K562 (cell line): Measurements from ENCODE around the gene RSAD1.

ENCODE experiments used
- EP300 ChIP-seq: IDR thresholded peaks from 2 replicates; pipeline ENCODE4 v1.6.1; 2012; ENCODE audit warnings: low read length, improper control_type of control experiment
- HOXB6 ChIP-seq: fragments of 250-450 bp; sonication (Bioruptor Pico); IDR thresholded peaks from 2 replicates; pipeline ENCODE4 v1.5.1; 2022; ENCODE audit warnings: mild to moderate bottlenecking, borderline replicate concordance
- PHTF2 ChIP-seq: fragments of 250-450 bp; sonication (Bioruptor Pico); IDR thresholded peaks from 2 replicates; pipeline ENCODE4 v1.5.0; 2021; ENCODE audit warnings: mild to moderate bottlenecking
- POLR2G ChIP-seq: fragments of 200-400 bp; formaldehyde crosslinking; IDR thresholded peaks from 2 replicates; pipeline ENCODE4 v1.6.1; 2017; ENCODE audit warnings: low read depth, mild to moderate bottlenecking, antibody characterized with exemption, low read length, moderate library complexity
- PPARD ChIP-seq: fragments of 250-450 bp; sonication (Bioruptor Pico); IDR thresholded peaks from 2 replicates; pipeline ENCODE4 v1.8.0; 2022; ENCODE audit warnings: inconsistent platforms, mild to moderate bottlenecking, moderate library complexity
- ZNF175 ChIP-seq: fragments of 200-800 bp; sonication (Bioruptor generic); IDR thresholded peaks from 2 replicates; pipeline ENCODE4 v1.6.1; 2016; ENCODE audit warnings: low read depth, mild to moderate bottlenecking, missing genetic modification characterization, missing compliant biosample characterization
- ZNF41 ChIP-seq: fragments of 250-450 bp; sonication (Bioruptor Pico); conservative IDR thresholded peaks from 2 replicates; pipeline ENCODE4 v1.4.0; 2020; ENCODE audit warnings: mild to moderate bottlenecking
- TF ChIP-seq, protein P1 (sequence below), 3 experiments: IDR thresholded peaks in 2 of 3; conservative IDR thresholded peaks in 1 of 3; 2 replicates each; pipeline ENCODE4 v1.5.1; 2011 to 2012; ENCODE audit warnings: low read length in 3 of 3, mild to moderate bottlenecking in 3 of 3, control low read depth in 2 of 3, improper control_type of control experiment in 1 of 3, inconsistent platforms in 1 of 3, low read depth in 1 of 3, mixed read lengths in 1 of 3, moderate library complexity in 1 of 3; ENCODE audit not compliant: insufficient read depth in 2 of 3
- TF ChIP-seq, protein P2 (sequence below): fragments of 250-450 bp; sonication (Bioruptor Pico); IDR thresholded peaks from 2 replicates; pipeline ENCODE4 v1.4.0; 2020; ENCODE audit warnings: mild to moderate bottlenecking, moderate library complexity
- TF ChIP-seq, protein P3 (sequence below): fragments of 250-450 bp; sonication (Bioruptor Pico); IDR thresholded peaks from 2 replicates; pipeline ENCODE4 v1.4.0; 2020; ENCODE audit warnings: mild to moderate bottlenecking, moderate library complexity, borderline replicate concordance
- TF ChIP-seq, protein P4 (sequence below): sonication (generic); formaldehyde crosslinking; IDR thresholded peaks from 2 replicates; pipeline ENCODE4 v1.8.1; 2023; ENCODE audit warnings: mild to moderate bottlenecking, missing genetic modification reagents
- TF ChIP-seq, protein P5 (sequence below): sonication (generic); formaldehyde crosslinking; IDR thresholded peaks from 2 replicates; pipeline ENCODE4 v1.8.1; 2022; ENCODE audit warnings: missing genetic modification reagents
- TF ChIP-seq, protein P6 (sequence below), 2 experiments: fragments of 200-800 bp in 1 of 2; sonication (Bioruptor generic) in 1 of 2; sonication (generic) in 1 of 2; formaldehyde crosslinking in 1 of 2; IDR thresholded peaks in 1 of 2; conservative IDR thresholded peaks in 1 of 2; 2 replicates each; pipeline versions ENCODE4 v1.5.0 to v1.6.1; 2016 to 2020; ENCODE audit warnings: missing compliant biosample characterization in 1 of 2, missing genetic modification characterization in 1 of 2, missing genetic modification reagents in 1 of 2

DNA sequence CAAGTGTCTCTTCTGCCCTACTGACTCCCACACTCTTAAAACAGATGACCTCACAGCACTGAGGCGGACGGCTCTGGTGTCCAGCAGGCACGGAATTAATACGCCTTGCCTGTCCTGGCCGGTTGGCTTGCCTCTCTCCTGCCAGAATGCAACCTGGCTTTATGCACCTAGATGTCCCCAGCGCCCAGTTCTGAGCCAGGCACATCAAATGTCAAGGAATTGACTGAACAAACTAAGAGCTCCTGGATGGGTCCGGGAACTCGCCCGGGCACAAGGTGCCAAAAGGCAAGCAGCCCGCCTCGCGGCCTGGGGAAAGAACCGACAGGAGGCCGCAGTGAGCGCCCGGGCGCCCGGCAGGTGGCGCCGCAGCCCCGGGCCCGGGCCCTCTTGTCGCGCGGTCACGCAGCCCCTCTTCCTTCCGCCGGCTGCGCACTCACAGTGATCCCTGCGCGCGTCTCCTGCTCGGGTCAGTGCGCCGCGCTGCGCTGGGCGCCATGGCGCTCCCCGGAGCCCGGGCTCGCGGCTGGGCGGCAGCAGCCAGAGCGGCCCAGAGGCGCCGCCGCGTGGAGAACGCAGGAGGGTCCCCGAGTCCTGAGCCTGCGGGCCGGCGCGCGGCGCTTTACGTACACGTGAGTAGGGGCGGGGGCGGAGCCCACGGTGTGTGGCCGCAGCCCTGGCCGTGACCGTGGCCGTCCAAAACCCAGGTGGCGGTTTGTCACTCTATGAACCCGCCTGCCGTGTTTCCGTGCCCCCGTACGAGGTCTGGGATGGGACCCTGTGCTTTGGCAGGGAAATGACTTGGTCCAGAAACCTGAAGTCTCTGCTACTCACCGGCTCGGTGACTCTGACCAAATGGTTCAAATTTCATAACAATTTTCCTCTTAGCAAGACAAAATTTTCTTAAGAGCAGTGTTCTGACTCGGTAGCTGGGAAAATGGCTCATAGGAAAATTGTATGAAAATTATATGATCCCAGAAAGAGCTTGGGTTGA is at the start of gene RSAD1:
- TF ChIP-seq, protein P1, sequence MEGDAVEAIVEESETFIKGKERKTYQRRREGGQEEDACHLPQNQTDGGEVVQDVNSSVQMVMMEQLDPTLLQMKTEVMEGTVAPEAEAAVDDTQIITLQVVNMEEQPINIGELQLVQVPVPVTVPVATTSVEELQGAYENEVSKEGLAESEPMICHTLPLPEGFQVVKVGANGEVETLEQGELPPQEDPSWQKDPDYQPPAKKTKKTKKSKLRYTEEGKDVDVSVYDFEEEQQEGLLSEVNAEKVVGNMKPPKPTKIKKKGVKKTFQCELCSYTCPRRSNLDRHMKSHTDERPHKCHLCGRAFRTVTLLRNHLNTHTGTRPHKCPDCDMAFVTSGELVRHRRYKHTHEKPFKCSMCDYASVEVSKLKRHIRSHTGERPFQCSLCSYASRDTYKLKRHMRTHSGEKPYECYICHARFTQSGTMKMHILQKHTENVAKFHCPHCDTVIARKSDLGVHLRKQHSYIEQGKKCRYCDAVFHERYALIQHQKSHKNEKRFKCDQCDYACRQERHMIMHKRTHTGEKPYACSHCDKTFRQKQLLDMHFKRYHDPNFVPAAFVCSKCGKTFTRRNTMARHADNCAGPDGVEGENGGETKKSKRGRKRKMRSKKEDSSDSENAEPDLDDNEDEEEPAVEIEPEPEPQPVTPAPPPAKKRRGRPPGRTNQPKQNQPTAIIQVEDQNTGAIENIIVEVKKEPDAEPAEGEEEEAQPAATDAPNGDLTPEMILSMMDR (IDR thresholded peaks at IDR 0.05 in 2 of 3, conservative IDR thresholded peaks at IDR 0.05 in 1 of 3; ENCODE audit: insufficient read depth in 2 of 3, low read depth in 1 of 3, low read length in 3 of 3) = peak; percentile 76 to 96 (median 82)
- TF ChIP-seq, protein P2, sequence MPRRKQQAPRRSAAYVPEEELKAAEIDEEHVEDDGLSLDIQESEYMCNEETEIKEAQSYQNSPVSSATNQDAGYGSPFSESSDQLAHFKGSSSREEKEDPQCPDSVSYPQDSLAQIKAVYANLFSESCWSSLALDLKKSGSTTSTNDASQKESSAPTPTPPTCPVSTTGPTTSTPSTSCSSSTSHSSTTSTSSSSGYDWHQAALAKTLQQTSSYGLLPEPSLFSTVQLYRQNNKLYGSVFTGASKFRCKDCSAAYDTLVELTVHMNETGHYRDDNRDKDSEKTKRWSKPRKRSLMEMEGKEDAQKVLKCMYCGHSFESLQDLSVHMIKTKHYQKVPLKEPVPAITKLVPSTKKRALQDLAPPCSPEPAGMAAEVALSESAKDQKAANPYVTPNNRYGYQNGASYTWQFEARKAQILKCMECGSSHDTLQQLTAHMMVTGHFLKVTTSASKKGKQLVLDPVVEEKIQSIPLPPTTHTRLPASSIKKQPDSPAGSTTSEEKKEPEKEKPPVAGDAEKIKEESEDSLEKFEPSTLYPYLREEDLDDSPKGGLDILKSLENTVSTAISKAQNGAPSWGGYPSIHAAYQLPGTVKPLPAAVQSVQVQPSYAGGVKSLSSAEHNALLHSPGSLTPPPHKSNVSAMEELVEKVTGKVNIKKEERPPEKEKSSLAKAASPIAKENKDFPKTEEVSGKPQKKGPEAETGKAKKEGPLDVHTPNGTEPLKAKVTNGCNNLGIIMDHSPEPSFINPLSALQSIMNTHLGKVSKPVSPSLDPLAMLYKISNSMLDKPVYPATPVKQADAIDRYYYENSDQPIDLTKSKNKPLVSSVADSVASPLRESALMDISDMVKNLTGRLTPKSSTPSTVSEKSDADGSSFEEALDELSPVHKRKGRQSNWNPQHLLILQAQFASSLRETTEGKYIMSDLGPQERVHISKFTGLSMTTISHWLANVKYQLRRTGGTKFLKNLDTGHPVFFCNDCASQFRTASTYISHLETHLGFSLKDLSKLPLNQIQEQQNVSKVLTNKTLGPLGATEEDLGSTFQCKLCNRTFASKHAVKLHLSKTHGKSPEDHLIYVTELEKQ = no peak
- TF ChIP-seq PPARD = no peak
- TF ChIP-seq, protein P3, sequence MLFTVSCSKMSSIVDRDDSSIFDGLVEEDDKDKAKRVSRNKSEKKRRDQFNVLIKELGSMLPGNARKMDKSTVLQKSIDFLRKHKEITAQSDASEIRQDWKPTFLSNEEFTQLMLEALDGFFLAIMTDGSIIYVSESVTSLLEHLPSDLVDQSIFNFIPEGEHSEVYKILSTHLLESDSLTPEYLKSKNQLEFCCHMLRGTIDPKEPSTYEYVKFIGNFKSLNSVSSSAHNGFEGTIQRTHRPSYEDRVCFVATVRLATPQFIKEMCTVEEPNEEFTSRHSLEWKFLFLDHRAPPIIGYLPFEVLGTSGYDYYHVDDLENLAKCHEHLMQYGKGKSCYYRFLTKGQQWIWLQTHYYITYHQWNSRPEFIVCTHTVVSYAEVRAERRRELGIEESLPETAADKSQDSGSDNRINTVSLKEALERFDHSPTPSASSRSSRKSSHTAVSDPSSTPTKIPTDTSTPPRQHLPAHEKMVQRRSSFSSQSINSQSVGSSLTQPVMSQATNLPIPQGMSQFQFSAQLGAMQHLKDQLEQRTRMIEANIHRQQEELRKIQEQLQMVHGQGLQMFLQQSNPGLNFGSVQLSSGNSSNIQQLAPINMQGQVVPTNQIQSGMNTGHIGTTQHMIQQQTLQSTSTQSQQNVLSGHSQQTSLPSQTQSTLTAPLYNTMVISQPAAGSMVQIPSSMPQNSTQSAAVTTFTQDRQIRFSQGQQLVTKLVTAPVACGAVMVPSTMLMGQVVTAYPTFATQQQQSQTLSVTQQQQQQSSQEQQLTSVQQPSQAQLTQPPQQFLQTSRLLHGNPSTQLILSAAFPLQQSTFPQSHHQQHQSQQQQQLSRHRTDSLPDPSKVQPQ (CRISPR knock-in tag) = no peak; the same call in 1 of the 2 replicates
- peak; percentile 97 for TF ChIP-seq POLR2G
- TF ChIP-seq, protein P4, sequence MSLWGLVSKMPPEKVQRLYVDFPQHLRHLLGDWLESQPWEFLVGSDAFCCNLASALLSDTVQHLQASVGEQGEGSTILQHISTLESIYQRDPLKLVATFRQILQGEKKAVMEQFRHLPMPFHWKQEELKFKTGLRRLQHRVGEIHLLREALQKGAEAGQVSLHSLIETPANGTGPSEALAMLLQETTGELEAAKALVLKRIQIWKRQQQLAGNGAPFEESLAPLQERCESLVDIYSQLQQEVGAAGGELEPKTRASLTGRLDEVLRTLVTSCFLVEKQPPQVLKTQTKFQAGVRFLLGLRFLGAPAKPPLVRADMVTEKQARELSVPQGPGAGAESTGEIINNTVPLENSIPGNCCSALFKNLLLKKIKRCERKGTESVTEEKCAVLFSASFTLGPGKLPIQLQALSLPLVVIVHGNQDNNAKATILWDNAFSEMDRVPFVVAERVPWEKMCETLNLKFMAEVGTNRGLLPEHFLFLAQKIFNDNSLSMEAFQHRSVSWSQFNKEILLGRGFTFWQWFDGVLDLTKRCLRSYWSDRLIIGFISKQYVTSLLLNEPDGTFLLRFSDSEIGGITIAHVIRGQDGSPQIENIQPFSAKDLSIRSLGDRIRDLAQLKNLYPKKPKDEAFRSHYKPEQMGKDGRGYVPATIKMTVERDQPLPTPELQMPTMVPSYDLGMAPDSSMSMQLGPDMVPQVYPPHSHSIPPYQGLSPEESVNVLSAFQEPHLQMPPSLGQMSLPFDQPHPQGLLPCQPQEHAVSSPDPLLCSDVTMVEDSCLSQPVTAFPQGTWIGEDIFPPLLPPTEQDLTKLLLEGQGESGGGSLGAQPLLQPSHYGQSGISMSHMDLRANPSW (CRISPR knock-in tag) = 0 out of 2 replicates have a peak, but pooled peaks have one; percentile 91
- TF ChIP-seq ZNF175 = no peak
- TF ChIP-seq, protein P5, sequence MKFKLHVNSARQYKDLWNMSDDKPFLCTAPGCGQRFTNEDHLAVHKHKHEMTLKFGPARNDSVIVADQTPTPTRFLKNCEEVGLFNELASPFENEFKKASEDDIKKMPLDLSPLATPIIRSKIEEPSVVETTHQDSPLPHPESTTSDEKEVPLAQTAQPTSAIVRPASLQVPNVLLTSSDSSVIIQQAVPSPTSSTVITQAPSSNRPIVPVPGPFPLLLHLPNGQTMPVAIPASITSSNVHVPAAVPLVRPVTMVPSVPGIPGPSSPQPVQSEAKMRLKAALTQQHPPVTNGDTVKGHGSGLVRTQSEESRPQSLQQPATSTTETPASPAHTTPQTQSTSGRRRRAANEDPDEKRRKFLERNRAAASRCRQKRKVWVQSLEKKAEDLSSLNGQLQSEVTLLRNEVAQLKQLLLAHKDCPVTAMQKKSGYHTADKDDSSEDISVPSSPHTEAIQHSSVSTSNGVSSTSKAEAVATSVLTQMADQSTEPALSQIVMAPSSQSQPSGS (CRISPR knock-in tag) = no peak
- TF ChIP-seq HOXB6 (CRISPR knock-in tag) = no peak
- TF ChIP-seq PHTF2 (CRISPR knock-in tag) = no peak
- TF ChIP-seq, protein P6, sequence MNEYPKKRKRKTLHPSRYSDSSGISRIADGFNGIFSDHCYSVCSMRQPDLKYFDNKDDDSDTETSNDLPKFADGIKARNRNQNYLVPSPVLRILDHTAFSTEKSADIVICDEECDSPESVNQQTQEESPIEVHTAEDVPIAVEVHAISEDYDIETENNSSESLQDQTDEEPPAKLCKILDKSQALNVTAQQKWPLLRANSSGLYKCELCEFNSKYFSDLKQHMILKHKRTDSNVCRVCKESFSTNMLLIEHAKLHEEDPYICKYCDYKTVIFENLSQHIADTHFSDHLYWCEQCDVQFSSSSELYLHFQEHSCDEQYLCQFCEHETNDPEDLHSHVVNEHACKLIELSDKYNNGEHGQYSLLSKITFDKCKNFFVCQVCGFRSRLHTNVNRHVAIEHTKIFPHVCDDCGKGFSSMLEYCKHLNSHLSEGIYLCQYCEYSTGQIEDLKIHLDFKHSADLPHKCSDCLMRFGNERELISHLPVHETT (CRISPR knock-in tag; conservative IDR thresholded peaks at IDR 0.05 in 1 of 2, IDR thresholded peaks at IDR 0.05 in 1 of 2) = peak in 1 of 2 experiments; percentile 93; a peak in 2 of 4 replicates
- peak; percentile 13; the same call in 1 of the 2 replicates for TF ChIP-seq EP300
- TF ChIP-seq ZNF41 = no peak
